D721Med (cell line): ENCODE data around the gene DAGLA.

ENCODE experiments used
- DNase-seq: peaks from one replicate; pipeline ENCODE4 v3.0.0; 2011; ENCODE audit warnings: low spot score; ENCODE audit not compliant: insufficient read length
- FAIRE-seq: peaks from 2 replicates; lab custom pipeline; 2011; peaks lifted over from hg19 to GRCh38; lab: Jason Lieb, UNC
- CTCF ChIP-seq: IDR thresholded peaks from 2 replicates; pipeline ENCODE4 v1.5.1; 2012; ENCODE audit warnings: mild to moderate bottlenecking, control low read depth; ENCODE audit not compliant: insufficient read depth; ENCODE audit errors: missing control alignments

Gene DAGLA

DNA sequence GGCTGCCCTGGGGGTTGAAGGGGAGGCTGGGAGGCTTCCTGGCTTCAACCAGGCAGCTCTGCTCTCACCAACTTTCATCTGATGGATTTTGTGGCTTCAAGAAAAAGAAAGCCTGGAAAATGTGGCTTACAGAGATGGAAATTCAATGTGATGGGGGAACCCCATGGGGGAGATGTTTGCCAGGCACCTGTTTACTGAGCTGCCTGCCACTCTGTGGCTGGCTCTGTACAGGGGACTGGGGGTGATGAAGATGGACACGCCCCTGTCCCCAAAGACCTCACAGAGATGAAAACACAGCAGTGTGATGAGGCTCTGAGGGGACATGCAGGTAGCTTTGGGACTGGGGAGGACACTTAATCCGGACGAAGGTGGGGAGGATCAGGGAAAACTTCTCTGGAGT is 102.1 kb downstream of the DAGLA start:
- no peak for TF ChIP-seq CTCF
- DNase-seq (no peak), FAIRE-seq (no peak)

DNA sequence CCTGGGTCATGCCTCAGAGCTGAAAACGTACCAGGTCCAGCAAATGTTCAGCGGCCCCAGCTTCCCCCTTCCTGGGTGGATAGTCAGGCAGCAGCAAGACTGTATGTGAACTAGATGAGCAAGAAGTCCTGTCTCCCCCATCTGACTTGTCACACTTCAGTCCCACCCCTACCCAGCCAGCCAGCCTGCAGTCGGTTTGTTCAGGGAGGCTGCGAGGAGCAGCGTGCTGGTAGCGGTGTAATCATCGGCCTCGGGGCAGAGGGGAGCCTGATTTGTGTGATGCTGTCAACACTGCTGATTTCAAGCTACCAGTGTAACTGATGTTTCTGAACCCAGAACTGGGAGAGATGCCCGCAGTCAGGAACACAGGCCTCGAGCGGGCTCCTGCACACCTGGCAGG is 102.7 kb downstream of the DAGLA start:
- no peak for TF ChIP-seq CTCF
- FAIRE-seq = no peak
- no peak for DNase-seq

- no peak for TF ChIP-seq CTCF
- DNase-seq = no peak
- no peak for FAIRE-seq
Measured at GRCh38 chr11:61783717-61784505, 103.7 kb downstream of the DAGLA start.

DNA sequence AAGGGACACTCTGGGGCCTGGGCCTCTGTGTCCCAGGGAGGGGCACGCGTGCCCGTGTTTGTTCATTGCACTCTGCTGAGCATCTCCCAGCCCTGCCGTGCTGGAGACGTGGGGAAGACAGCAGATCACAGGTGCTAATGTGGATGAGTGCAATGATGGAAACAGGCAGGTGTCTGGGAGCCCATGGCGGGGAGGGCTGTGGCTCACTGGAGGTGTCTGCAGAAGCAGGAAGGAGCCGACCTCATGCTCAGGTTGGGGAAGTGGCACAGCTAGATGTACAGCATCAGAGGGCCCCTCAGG is 104.3 kb downstream of the DAGLA start:
- FAIRE-seq (no peak), DNase-seq (no peak)
- TF ChIP-seq CTCF = no peak

GRCh38 chr11:61785837-61786402 is 105.7 kb downstream of the DAGLA start:
- FAIRE-seq (no peak), DNase-seq (no peak)
- TF ChIP-seq CTCF = no peak

GRCh38 chr11:61787928-61788491 is 107.8 kb downstream of the DAGLA start:
- FAIRE-seq (no peak), DNase-seq (peak; percentile 74)
- TF ChIP-seq CTCF = peak; percentile 68
